Neural cell (in vitro differentiated cells): ENCODE data around the gene SH3BGRL. TPM values are rescaled to one million over a fixed set of nuclear protein-coding genes. Genes with fewer than 3 reads are reported as not detected.

Source experiments
- H2AFZ ChIP-seq: fragments of 200-600, 300-800 bp; sonication (generic), shearing (Covaris generic); 2 replicates; pipeline ENCODE4 v1.6.0; 2014; ENCODE audit warnings: low read depth, mild to moderate bottlenecking, antibody characterized with exemption, low read length, moderate library complexity
- H3F3A ChIP-seq: fragments of 200-600 bp; shearing (Covaris generic); 2 replicates; pipeline ENCODE4 v1.6.1; 2016; ENCODE audit warnings: mild to moderate bottlenecking, moderate library complexity, mixed read lengths, antibody characterized with exemption, low read length; ENCODE audit not compliant: insufficient read depth, poor library complexity, severe bottlenecking
- H3K27ac ChIP-seq: fragments of 200-600, 300-800 bp; sonication (generic), shearing (Covaris generic); 2 replicates; pipeline ENCODE4 v1.5.1; 2014; ENCODE audit warnings: mild to moderate bottlenecking, low read length, moderate library complexity
- H3K27me3 ChIP-seq: fragments of 300-800, 200-600 bp; sonication (generic), shearing (Covaris generic); 2 replicates; pipeline ENCODE4 v1.6.0; 2014; ENCODE audit warnings: mild to moderate bottlenecking, low read depth, low read length, moderate library complexity; ENCODE audit not compliant: insufficient read depth
- H3K36me3 ChIP-seq: fragments of 300-800, 200-600 bp; sonication (generic), shearing (Covaris generic); 2 replicates; pipeline ENCODE4 v1.5.1; 2014; ENCODE audit warnings: mild to moderate bottlenecking, antibody characterized with exemption, low read length, moderate library complexity; ENCODE audit not compliant: insufficient read depth
- H3K4me2 ChIP-seq: fragments of 300-800, 200-600 bp; sonication (generic), shearing (Covaris generic); 2 replicates; pipeline ENCODE4 v1.6.0; 2014; ENCODE audit warnings: mild to moderate bottlenecking, low read length
- H3K4me3 ChIP-seq: fragments of 300-800, 200-600 bp; sonication (generic), shearing (Covaris generic); 2 replicates; pipeline ENCODE4 v1.5.1; 2014; ENCODE audit warnings: mild to moderate bottlenecking, low read length, moderate library complexity
- H3K79me2 ChIP-seq: fragments of 200-600 bp; shearing (Covaris generic); replicated peaks from 2 replicates; pipeline ENCODE4 v1.6.0; 2014; ENCODE audit warnings: mild to moderate bottlenecking, low read length, moderate library complexity; ENCODE audit not compliant: insufficient read depth
- H3K9ac ChIP-seq: fragments of 300-800, 200-600 bp; sonication (generic), shearing (Covaris generic); 2 replicates; pipeline ENCODE4 v1.6.1; 2016; ENCODE audit warnings: mild to moderate bottlenecking, low read length, mixed read lengths
- H3K9me2 ChIP-seq: fragments of 200-600 bp; shearing (Covaris generic); 2 replicates; pipeline ENCODE4 v1.6.1; 2016; ENCODE audit warnings: mild to moderate bottlenecking, low read length, mixed read lengths; ENCODE audit not compliant: insufficient read depth
- H3K9me3 ChIP-seq: fragments of 200-600, 300-800 bp; sonication (generic), shearing (Covaris generic); 2 replicates; pipeline ENCODE4 v1.6.1; 2016; ENCODE audit warnings: mild to moderate bottlenecking, mixed run types, low read length, moderate library complexity, mixed read lengths
- H4K20me1 ChIP-seq: fragments of 200-600 bp; shearing (Covaris generic); 2 replicates; pipeline ENCODE4 v1.6.1; 2016; ENCODE audit warnings: mild to moderate bottlenecking, mixed run types; ENCODE audit not compliant: insufficient read depth
- EP300 ChIP-seq: fragments of 450-650 bp; conservative IDR thresholded peaks from 2 replicates; pipeline ENCODE4 v1.6.1; 2014; ENCODE audit warnings: antibody characterized with exemption, mild to moderate bottlenecking, moderate library complexity; ENCODE audit not compliant: poor library complexity, severe bottlenecking
- EZH2 ChIP-seq: fragments of 200-600, 300-800 bp; shearing (Covaris generic), sonication (generic); IDR thresholded peaks from 2 replicates; pipeline ENCODE4 v1.6.1; 2014; ENCODE audit warnings: antibody characterized with exemption, low read length, borderline replicate concordance, mild to moderate bottlenecking; ENCODE audit not compliant: insufficient read depth, poor library complexity, severe bottlenecking
- MXI1 ChIP-seq: fragments of 450-650 bp; conservative IDR thresholded peaks from 2 replicates; pipeline ENCODE4 v1.6.1; 2014; ENCODE audit warnings: antibody characterized with exemption, mild to moderate bottlenecking; ENCODE audit not compliant: poor library complexity, severe bottlenecking
- POLR2AphosphoS5 ChIP-seq: IDR thresholded peaks from 2 replicates; pipeline ENCODE4 v1.6.1; 2012
- RAD21 ChIP-seq: fragments of 450-650 bp; conservative IDR thresholded peaks from 2 replicates; pipeline ENCODE4 v1.6.1; 2014; ENCODE audit warnings: antibody characterized with exemption, mild to moderate bottlenecking, moderate library complexity
- SMC3 ChIP-seq: fragments of 450-650 bp; conservative IDR thresholded peaks from 2 replicates; pipeline ENCODE4 v1.6.1; 2014; ENCODE audit warnings: antibody characterized with exemption, mild to moderate bottlenecking, moderate library complexity; ENCODE audit not compliant: poor library complexity
- TAF1 ChIP-seq: IDR thresholded peaks from 2 replicates; pipeline ENCODE4 v1.6.1; 2012; ENCODE audit warnings: low read depth
- polyA plus RNA-seq: library from polyadenylated mRNA; depleted of rRNA; stranded (reverse); fragments of >200 nt; gene quantifications from 2 replicates; pipeline ENCODE4 v1.2.3, GENCODE V29; 2014
- TF ChIP-seq, protein P1 (sequence below): IDR thresholded peaks from 2 replicates; pipeline ENCODE4 v1.6.1; 2012; ENCODE audit warnings: borderline replicate concordance
- TF ChIP-seq, protein P2 (sequence below): fragments of 450-650 bp; IDR thresholded peaks from 2 replicates; pipeline ENCODE4 v1.5.1; 2014; ENCODE audit warnings: antibody characterized with exemption, mild to moderate bottlenecking, moderate library complexity; ENCODE audit not compliant: poor library complexity, severe bottlenecking

Gene SH3BGRL
- polyA plus RNA-seq, 1 donor from 2014 or later = 120 TPM

DNA sequence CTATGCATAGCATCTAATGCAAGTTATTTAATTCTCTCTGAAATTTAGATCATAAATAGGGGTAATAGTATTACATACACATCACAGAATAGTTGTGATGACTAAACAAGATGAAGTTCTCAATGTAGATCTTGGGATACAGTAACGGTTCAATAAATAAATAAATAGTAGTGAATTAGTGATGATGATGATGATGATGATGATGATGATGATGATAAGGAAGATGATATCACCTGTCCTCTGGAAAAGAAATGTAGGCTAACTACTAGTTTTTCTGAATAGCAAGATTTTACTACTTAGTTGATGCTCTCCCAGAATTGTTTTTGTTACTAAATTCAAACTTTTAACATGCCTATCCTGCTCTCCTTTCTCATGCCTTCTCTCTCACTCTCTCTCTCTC lies 30.3 kb downstream of the SH3BGRL start:
- Histone ChIP-seq H3K9me2 (no peaks in the 10 kb centered on the region), H3K4me2 (no peak overlapping the region), H3K36me3 (no peaks in the 10 kb centered on the region), H3F3A (no peaks in the 10 kb centered on the region), H3K9ac (no peak overlapping the region), H2AFZ (no peak overlapping the region), H3K4me3 (no peak overlapping the region), H3K9me3 (no peaks in the 10 kb centered on the region), H3K27me3 (no peaks in the 10 kb centered on the region), H3K79me2 (no peaks in the 10 kb centered on the region), H4K20me1 (no peaks in the 10 kb centered on the region), H3K27ac (no peak overlapping the region)
- TF ChIP-seq EP300 = no peak
- no peak for TF ChIP-seq RAD21
- TF ChIP-seq, protein P1, sequence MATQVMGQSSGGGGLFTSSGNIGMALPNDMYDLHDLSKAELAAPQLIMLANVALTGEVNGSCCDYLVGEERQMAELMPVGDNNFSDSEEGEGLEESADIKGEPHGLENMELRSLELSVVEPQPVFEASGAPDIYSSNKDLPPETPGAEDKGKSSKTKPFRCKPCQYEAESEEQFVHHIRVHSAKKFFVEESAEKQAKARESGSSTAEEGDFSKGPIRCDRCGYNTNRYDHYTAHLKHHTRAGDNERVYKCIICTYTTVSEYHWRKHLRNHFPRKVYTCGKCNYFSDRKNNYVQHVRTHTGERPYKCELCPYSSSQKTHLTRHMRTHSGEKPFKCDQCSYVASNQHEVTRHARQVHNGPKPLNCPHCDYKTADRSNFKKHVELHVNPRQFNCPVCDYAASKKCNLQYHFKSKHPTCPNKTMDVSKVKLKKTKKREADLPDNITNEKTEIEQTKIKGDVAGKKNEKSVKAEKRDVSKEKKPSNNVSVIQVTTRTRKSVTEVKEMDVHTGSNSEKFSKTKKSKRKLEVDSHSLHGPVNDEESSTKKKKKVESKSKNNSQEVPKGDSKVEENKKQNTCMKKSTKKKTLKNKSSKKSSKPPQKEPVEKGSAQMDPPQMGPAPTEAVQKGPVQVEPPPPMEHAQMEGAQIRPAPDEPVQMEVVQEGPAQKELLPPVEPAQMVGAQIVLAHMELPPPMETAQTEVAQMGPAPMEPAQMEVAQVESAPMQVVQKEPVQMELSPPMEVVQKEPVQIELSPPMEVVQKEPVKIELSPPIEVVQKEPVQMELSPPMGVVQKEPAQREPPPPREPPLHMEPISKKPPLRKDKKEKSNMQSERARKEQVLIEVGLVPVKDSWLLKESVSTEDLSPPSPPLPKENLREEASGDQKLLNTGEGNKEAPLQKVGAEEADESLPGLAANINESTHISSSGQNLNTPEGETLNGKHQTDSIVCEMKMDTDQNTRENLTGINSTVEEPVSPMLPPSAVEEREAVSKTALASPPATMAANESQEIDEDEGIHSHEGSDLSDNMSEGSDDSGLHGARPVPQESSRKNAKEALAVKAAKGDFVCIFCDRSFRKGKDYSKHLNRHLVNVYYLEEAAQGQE = no peak
- no peak for TF ChIP-seq SMC3
- no peak for TF ChIP-seq POLR2AphosphoS5
- TF ChIP-seq MXI1 = no peak
- TF ChIP-seq TAF1 = no peak
- no peak for TF ChIP-seq EZH2

DNA sequence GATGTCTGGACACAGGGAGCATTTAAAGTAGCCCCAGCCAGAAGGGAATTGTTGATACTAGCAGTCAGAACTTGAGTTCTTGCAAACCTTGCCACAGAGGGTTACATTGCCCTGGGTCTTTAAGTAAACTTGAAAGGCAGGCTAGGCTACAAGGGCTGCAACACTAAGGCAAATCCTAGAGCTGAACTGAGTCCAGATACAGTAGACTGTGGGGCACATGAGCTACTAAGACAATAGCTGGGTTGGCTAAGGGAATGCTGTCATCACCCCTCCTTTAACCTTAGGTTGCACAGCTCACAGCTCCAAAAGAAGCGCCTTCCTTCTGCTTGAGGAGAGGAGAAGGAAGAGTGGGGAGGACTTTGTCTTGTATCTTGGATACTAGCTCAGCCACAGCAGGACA lies 35.6 kb downstream of the SH3BGRL start:
- H3K27ac ChIP-seq = no peak overlapping the region
- no peaks in the 10 kb centered on the region for H4K20me1 ChIP-seq
- H3K9me2 ChIP-seq = no peaks in the 10 kb centered on the region
- no peak overlapping the region for H3K4me3 ChIP-seq
- H3K27me3 ChIP-seq = no peaks in the 10 kb centered on the region
- H3K79me2 ChIP-seq = no peaks in the 10 kb centered on the region
- H3K4me2 ChIP-seq = no peak overlapping the region
- no peaks in the 10 kb centered on the region for H3K9me3 ChIP-seq
- H2AFZ ChIP-seq = no peak overlapping the region
- no peaks in the 10 kb centered on the region for H3K36me3 ChIP-seq
- TF ChIP-seq TAF1 (no peak), SMC3 (no peak), EP300 (no peak), EZH2 (no peak), RAD21 (no peak), MXI1 (no peak), POLR2AphosphoS5 (no peak)
- TF ChIP-seq, protein P2, sequence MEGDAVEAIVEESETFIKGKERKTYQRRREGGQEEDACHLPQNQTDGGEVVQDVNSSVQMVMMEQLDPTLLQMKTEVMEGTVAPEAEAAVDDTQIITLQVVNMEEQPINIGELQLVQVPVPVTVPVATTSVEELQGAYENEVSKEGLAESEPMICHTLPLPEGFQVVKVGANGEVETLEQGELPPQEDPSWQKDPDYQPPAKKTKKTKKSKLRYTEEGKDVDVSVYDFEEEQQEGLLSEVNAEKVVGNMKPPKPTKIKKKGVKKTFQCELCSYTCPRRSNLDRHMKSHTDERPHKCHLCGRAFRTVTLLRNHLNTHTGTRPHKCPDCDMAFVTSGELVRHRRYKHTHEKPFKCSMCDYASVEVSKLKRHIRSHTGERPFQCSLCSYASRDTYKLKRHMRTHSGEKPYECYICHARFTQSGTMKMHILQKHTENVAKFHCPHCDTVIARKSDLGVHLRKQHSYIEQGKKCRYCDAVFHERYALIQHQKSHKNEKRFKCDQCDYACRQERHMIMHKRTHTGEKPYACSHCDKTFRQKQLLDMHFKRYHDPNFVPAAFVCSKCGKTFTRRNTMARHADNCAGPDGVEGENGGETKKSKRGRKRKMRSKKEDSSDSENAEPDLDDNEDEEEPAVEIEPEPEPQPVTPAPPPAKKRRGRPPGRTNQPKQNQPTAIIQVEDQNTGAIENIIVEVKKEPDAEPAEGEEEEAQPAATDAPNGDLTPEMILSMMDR = no peak
- TF ChIP-seq, protein P1 = no peak
- H3F3A ChIP-seq = no peaks in the 10 kb centered on the region
- H3K9ac ChIP-seq = no peak overlapping the region
